HUES64 (cell line): ENCODE results near the gene SLC25A38.
"Not testable (repeated sequence)": the region's sequence is repeated elsewhere in the genome, so short reads cannot be mapped to it uniquely, and the experiment has no call there.

Experiments
- H3K27ac ChIP-seq: 2 replicates; pipeline ENCODE4 v1.7.0; 2013; ENCODE audit warnings: low read depth, low read length, inconsistent platforms
- H3K27me3 ChIP-seq: 2 replicates; pipeline ENCODE4 v1.6.1; 2013; ENCODE audit warnings: mild to moderate bottlenecking, low read length; ENCODE audit not compliant: insufficient read depth
- H3K36me3 ChIP-seq: 2 replicates; pipeline ENCODE4 v1.6.1; 2013; ENCODE audit warnings: mild to moderate bottlenecking, low read length; ENCODE audit not compliant: insufficient read depth
- H3K4me1 ChIP-seq: 2 replicates; pipeline ENCODE4 v1.6.1; 2013; ENCODE audit warnings: mild to moderate bottlenecking, low read length, moderate library complexity; ENCODE audit not compliant: insufficient read depth
- H3K4me3 ChIP-seq: 2 replicates; pipeline ENCODE4 v1.5.1; 2013; ENCODE audit warnings: mild to moderate bottlenecking, low read length, moderate library complexity
- H3K9ac ChIP-seq: 2 replicates; pipeline ENCODE4 v1.6.1; 2013; ENCODE audit warnings: mild to moderate bottlenecking, low read depth, low read length
- H3K9me3 ChIP-seq: 2 replicates; pipeline ENCODE4 v1.6.1; 2013; ENCODE audit warnings: low read depth, low read length; ENCODE audit not compliant: insufficient read depth
- WGBS: fragments of 150-250, 120-280 bp; methylation state at CpG from one replicate; pipeline ENCODE4 v1.1.7; 2013; ENCODE audit warnings: missing lambda C conversion rate; 5-methylcytosine and 5-hydroxymethylcytosine counted together

SLC25A38 gene

DNA sequence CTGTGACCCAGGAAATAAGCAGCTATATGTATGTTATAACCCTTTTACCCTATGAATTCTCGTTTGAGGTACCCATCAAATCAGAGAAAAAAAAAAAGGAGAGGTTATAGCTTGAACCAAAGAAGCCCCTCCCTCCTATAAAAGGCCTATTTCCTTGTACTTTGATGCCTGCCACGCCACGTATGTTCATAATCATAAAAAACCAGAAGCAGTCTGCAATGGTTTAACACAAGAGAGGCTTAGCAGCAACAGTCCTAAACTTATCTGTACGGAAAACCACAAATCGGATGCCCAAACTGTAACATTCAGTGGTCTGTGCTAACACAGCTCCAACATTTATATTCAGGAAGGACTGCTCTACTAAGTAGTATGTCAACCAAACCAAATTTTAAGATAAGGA is 32.5 kb upstream of the SLC25A38 start:
- Histone ChIP-seq H3K27ac (no peak overlapping the region), H3K9me3 (no peaks in the 10 kb centered on the region), H3K36me3 (no peaks in the 10 kb centered on the region), H3K27me3 (no peaks in the 10 kb centered on the region), H3K4me3 (no peak overlapping the region), H3K4me1 (peaks cover 12% of the 10 kb centered on the region; the same call in 1 of the 2 replicates), H3K9ac (no peak overlapping the region)
- 91% methylated on average over 5 of the region's 5 CpGs for WGBS

DNA sequence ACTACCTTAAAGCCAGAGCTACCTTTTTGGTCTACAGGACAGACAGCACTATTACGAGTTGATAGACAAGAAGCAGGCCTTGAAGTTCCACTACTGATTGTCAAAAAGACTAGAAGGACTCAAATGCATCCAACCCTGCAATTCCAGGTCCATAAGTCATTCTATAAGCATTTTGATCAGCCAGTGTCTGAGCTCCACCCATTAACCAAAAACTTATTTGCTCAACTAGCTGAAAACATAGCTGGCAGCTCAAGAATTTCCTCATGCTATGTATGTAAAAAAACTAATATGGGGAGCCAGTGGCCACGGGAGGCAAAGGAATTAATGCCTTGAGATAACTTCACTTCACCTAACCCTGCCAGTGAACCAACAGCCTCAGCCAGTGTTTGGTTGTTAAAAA is 32.0 kb upstream of the SLC25A38 start:
- not testable (repeated sequence) for H3K9me3 ChIP-seq, H3K27me3 ChIP-seq, H3K9ac ChIP-seq, H3K4me3 ChIP-seq, H3K36me3 ChIP-seq, H3K27ac ChIP-seq
- H3K4me1 ChIP-seq: peaks cover 12% of the 10 kb centered on the region; the same call in 1 of the 2 replicates
- WGBS: 83% methylated on average over 2 of the region's 2 CpGs

DNA sequence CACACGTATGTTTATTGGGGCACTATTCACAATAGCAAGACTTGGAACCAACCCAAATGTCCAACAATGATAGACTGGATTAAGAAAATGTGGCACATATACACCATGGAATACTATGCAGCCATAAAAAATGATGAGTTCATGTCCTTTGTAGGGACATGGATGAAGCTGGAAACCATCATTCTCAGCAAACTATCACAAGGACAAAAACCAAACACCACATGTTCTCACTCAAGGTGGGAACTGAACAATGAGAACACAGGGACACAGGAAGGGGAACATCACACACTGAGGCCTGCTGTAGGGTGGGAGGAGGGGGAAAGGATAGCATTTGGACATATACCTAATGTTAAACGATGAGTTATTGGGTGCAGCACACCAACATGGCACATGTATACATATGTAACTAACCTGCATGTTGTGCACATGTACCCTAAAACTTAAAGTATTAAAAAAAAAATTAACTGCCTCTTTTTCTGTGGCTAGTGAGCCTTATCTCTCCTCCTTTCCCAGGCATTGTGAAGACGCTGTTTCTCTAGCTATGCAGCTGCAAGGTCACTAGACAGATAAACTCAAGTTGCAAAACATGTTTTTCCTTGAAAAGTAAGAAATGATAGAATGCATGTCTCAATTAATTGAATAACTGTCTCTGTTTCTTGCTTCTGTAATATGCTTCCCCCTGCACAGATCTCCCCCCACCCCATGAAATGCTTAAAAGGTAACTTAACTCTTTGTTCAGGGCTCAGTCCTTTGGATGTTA is 29.8 kb upstream of the SLC25A38 start:
- 89% methylated on average over 2 of the region's 3 CpGs for WGBS
- not testable (repeated sequence) for H3K9ac ChIP-seq, H3K36me3 ChIP-seq, H3K4me3 ChIP-seq, H3K27ac ChIP-seq, H3K27me3 ChIP-seq, H3K4me1 ChIP-seq, H3K9me3 ChIP-seq

DNA sequence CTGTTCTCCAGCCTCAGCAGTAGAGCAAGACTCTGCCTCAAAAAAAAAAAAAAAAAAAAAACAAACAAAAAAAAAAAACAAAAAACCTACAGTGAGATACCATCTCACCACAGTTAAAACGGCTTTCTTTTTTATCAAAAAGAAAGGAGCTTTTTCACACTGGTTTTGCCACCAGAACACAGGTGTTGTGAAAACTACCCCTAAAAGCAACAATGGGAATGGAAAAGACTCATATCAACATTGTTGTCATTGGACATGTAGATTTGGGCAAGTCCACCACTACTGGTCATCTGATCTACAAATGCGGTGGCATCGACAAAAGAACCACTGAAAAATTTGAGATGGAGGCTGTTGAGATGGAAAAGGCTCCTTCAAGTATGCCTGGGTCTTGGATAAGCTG is 24.8 kb upstream of the SLC25A38 start:
- H3K9ac ChIP-seq: no peak overlapping the region

DNA sequence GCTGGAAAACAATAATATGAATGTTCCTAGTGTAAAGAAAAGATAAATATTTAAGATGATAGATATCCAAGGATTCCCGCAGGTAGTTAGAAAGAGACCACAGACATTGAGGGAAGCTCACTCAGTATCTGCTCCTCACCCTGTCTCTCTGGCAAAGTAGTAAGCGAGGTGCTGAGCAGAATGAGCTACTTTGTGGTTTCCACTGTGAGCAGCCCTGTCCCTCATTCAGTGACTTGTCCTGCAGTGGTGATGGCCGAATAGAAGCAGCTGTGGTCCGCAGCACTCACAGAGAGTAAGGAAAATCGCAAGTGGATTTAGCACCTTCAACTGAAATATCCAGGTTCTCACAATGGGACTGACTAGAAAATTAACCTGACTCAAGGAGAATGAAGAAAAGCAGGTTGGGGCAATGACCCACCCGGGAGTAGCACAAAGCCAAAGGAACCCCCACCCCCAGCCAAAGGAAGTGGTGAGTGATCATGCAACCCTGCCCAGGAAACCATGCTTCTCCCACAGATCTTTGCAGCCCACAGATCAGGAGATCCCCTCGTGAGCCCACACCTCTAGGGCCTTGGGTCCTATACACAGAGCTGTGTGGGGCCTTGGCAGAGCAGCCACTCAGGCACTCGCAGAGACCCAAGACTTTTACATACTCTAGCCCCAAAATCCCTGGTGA is 21.8 kb upstream of the SLC25A38 start:
- Histone ChIP-seq H3K9ac (no peak overlapping the region), H3K27me3 (no peaks in the 10 kb centered on the region), H3K9me3 (no peaks in the 10 kb centered on the region), H3K36me3 (no peaks in the 10 kb centered on the region), H3K4me1 (no peaks in the 10 kb centered on the region), H3K27ac (no peak overlapping the region), H3K4me3 (no peak overlapping the region)
- WGBS: 90% methylated on average over 8 of the region's 8 CpGs

More for the DNA sequence above, 24.8 kb upstream of the SLC25A38 start:
- Histone ChIP-seq H3K9me3 (no peaks in the 10 kb centered on the region), H3K27me3 (no peaks in the 10 kb centered on the region), H3K36me3 (no peaks in the 10 kb centered on the region), H3K27ac (no peak overlapping the region), H3K4me1 (no peaks in the 10 kb centered on the region), H3K4me3 (no peak overlapping the region)
- WGBS: 93% methylated on average over 3 of the region's 3 CpGs

DNA sequence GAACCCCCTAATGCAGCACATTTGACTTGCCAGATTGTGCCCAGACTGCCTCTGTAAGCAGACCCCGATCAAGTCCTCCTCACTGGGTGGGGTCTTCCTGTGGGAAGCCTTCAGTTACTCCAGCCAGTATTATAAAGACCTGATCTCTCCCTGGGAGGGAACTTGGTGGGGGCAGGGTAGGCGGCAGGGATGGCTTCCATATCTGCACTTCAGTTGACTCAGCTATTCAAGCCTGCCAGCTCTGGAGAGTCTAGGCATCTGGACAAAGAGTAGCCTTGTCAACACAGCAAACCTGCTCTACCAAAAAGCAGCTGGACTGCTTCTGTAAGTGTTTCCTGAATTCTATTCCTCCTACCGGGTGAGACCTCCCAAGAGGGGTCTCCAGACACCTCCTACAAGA is 21.0 kb upstream of the SLC25A38 start:
- WGBS: 95% methylated on average over 3 of the region's 3 CpGs
- H3K4me3 ChIP-seq: no peak overlapping the region
- no peaks in the 10 kb centered on the region for H3K4me1 ChIP-seq
- no peak overlapping the region for H3K27ac ChIP-seq
- no peaks in the 10 kb centered on the region for H3K27me3 ChIP-seq
- no peaks in the 10 kb centered on the region for H3K9me3 ChIP-seq
- H3K9ac ChIP-seq: no peak overlapping the region
- no peaks in the 10 kb centered on the region for H3K36me3 ChIP-seq

DNA sequence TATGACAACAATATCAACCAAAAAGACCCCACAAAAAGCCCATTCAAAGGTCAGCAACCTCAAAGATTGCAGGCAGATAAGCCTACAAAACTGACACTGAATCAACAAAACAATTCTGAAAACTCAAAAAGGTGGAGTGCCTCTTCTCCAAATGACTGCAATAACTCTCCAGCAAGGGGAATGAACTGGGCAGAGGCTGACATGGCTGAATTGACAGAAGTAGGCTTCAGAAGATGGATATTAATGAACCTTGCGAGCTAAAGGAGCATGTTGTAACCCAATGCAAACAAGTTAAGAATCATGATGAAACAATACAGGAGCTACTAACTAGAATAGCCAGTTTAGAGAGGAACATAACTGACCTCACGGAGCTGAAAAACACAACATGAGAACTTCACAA is 20.4 kb upstream of the SLC25A38 start:
- Histone ChIP-seq H3K4me1 (no peaks in the 10 kb centered on the region), H3K27me3 (no peaks in the 10 kb centered on the region), H3K27ac (no peak overlapping the region), H3K36me3 (no peaks in the 10 kb centered on the region), H3K4me3 (no peak overlapping the region), H3K9me3 (no peaks in the 10 kb centered on the region), H3K9ac (no peak overlapping the region)
- 95% methylated on average over 2 of the region's 2 CpGs for WGBS

DNA sequence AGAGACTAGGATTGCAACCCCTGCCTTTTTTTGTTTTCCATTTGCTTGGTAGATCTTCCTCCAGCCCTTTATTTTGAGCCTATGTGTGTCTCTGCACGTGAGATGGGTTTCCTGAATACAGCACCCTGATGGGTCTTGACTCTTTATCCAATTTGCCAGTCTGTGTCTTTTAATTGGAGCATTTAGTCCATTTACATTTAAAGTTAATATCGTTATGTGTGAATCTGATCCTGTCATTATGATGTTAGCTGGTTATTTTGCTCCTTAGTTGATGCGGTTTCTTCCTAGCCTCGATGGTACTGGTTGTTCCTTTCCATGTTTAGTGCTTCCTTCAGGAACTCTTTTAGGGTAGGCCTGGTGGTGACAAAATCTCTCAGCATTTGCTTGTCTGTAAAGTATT is 12.7 kb upstream of the SLC25A38 start:
- not testable (repeated sequence) for H3K4me1 ChIP-seq, H3K9ac ChIP-seq, H3K27ac ChIP-seq, H3K9me3 ChIP-seq, H3K4me3 ChIP-seq, H3K27me3 ChIP-seq, H3K36me3 ChIP-seq
- 92% methylated on average over 3 of the region's 4 CpGs for WGBS

DNA sequence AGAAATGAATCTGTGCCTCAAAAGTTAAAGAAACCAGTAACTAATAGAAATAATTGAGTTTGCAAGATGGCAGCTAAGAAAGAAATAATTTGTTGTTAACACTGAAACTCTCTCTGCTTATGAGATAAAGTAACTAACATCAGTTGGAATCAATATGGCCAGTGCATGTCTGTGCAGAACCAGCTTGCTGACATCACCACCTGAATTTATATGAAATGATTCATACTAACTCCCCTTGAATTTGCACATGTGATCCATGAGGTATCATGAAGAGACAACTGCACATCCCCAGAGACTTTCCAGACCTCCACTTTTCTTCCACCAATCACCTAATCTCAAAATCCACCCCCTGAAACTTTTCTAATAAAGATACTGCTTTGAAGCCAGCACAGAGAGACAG is 10.3 kb upstream of the SLC25A38 start:
- H3K27ac ChIP-seq: no peak overlapping the region
- H3K4me3 ChIP-seq: no peak overlapping the region
- no peaks in the 10 kb centered on the region for H3K27me3 ChIP-seq
- no peaks in the 10 kb centered on the region for H3K36me3 ChIP-seq
- peaks cover 12% of the 10 kb centered on the region for H3K4me1 ChIP-seq
- H3K9ac ChIP-seq: no peak overlapping the region
- H3K9me3 ChIP-seq: no peaks in the 10 kb centered on the region

DNA sequence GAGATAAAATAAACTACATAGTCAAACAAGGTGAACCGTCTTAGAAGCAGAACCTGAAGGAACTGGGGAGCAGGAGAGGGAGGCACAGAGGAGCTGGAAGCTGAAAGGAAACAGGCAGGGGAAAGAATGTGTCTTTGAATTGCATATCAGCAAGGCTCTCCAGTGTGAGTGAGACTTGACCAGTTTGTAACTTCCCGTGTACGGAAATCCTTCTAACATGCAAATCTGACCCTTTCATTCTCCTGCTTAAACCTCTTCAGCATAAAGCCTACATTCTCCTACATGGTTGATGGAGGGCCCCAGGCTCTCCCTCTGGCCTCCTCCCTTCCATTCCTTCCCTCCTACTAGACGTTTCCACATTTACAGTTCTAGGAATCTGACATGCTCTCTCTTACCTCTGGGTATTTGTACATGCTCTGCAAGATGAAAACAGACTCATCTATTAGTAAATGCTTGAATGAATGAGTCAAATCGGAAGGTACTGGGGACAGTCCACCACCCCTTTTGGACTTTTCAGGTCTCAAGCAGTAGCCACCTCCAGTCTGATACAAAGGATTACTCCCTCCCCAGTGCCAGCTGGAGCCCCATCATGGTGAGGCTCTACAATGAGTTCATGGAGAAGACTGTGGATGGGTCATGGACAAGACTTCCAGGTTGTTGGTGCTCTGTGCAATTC is 6.1 kb upstream of the SLC25A38 start:
- WGBS: 37% methylated on average over 5 of the region's 5 CpGs
- H3K9me3 ChIP-seq: no peaks in the 10 kb centered on the region
- H3K27ac ChIP-seq: no peak overlapping the region
- no peaks in the 10 kb centered on the region for H3K36me3 ChIP-seq
- H3K4me1 ChIP-seq: peaks cover 14% of the 10 kb centered on the region
- no peak overlapping the region for H3K9ac ChIP-seq
- H3K4me3 ChIP-seq: no peak overlapping the region
- no peaks in the 10 kb centered on the region for H3K27me3 ChIP-seq

DNA sequence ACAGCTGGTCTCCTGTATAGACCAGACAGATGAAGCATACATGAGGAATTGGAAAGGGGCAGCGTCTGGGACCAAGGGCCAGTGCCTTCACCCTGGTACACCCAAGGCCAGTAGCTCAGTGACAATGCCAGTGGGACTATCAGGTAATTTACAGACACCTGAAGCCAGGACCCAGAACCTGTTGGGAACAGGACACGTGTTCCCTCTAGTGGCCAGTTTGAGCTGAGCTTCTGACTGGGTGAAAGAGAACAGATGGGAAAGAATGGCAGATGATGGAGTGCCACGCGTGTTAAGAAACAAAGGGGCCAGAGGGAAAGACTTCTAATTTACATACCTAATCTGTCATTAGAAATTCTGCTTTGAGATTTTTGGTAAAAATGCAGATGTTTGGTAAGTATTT is 5.1 kb upstream of the SLC25A38 start:
- WGBS: 32% methylated on average over 4 of the region's 4 CpGs
- H3K9ac ChIP-seq: no peak overlapping the region
- H3K27ac ChIP-seq: no peak overlapping the region
- H3K9me3 ChIP-seq: no peaks in the 10 kb centered on the region
- H3K27me3 ChIP-seq: no peaks in the 10 kb centered on the region
- no peaks in the 10 kb centered on the region for H3K36me3 ChIP-seq
- H3K4me3 ChIP-seq: no peak overlapping the region
- H3K4me1 ChIP-seq: peaks cover 19% of the 10 kb centered on the region
